ENCODE results near the gene LTBP1.

The LTBP1 gene

GRCh38 chr2:33277002-33277426 is 330.3 kb downstream of the LTBP1 start:
- DNase-seq = no peak

GRCh38 chr2:33278245-33278943 is 331.6 kb downstream of the LTBP1 start:
- DNase-seq = no peak

- no peak for DNase-seq
Observed at GRCh38 chr2:33284287-33284686, 337.5 kb downstream of the LTBP1 start.

GRCh38 chr2:33287507-33288005 is 340.8 kb downstream of the LTBP1 start:
- DNase-seq = no peak

- DNase-seq = no peak
Observed at GRCh38 chr2:33288011-33288410, 341.3 kb downstream of the LTBP1 start.

GRCh38 chr2:33289961-33290360 is 343.2 kb downstream of the LTBP1 start:
- DNase-seq = no peak

- DNase-seq = no peak
Observed at GRCh38 chr2:33291278-33292013, 344.7 kb downstream of the LTBP1 start.

GRCh38 chr2:33292063-33292462 is 345.3 kb downstream of the LTBP1 start:
- DNase-seq = no peak

GRCh38 chr2:33292981-33293595 is 346.3 kb downstream of the LTBP1 start:
- DNase-seq = no peak

- no peak for DNase-seq
Observed at GRCh38 chr2:33298233-33298632, 351.5 kb downstream of the LTBP1 start.

GRCh38 chr2:33301355-33301754 is 354.6 kb downstream of the LTBP1 start:
- no peak for DNase-seq

- no peak for DNase-seq
Observed at GRCh38 chr2:33302348-33302747, 355.6 kb downstream of the LTBP1 start.

GRCh38 chr2:33304032-33304864 is 357.5 kb downstream of the LTBP1 start:
- no peak for DNase-seq

- no peak for DNase-seq
Observed at GRCh38 chr2:33307659-33308270, 361.0 kb downstream of the LTBP1 start.

- DNase-seq = no peak
Observed at GRCh38 chr2:33312355-33312754, 365.6 kb downstream of the LTBP1 start.

- no peak for DNase-seq
Observed at GRCh38 chr2:33313039-33313438, 366.3 kb downstream of the LTBP1 start.

GRCh38 chr2:33314541-33314940 is 367.8 kb downstream of the LTBP1 start:
- no peak for DNase-seq

- DNase-seq = no peak
Observed at GRCh38 chr2:33316328-33316727, 369.6 kb downstream of the LTBP1 start.

- DNase-seq = no peak
Observed at GRCh38 chr2:33317369-33318007, 370.7 kb downstream of the LTBP1 start.

GRCh38 chr2:33318456-33318855 is 371.7 kb downstream of the LTBP1 start:
- DNase-seq = no peak

GRCh38 chr2:33320573-33320972 is 373.8 kb downstream of the LTBP1 start:
- DNase-seq = no peak

- no peak for DNase-seq
Observed at GRCh38 chr2:33321236-33321771, 374.6 kb downstream of the LTBP1 start.

Measured in SIG-M5 (cell line).